Measurements from ENCODE around the gene SUPV3L1. TPM values are rescaled to one million over a fixed set of nuclear protein-coding genes. Genes with fewer than 3 reads are reported as not detected.
"Not testable (repeated sequence)": the region's sequence is repeated elsewhere in the genome, so short reads cannot be mapped to it uniquely, and the experiment has no call there.

SUPV3L1 gene
- 30.0 TPM for total RNA-seq
- long read RNA-seq, transcript SUPV3L1-201 (15 exons, 2,484 nt) = major isoform, 26 of 39 reads
- long read RNA-seq, partial matches to known transcripts = 4 of 39 reads
- long read RNA-seq, other reads (novel, unspliced or antisense) = 6 of 39 reads

GRCh38 chr10:69179743-69180524, at the start of gene SUPV3L1:
SUPV3L1 (plus strand) TSS chr10:69180234; CDS start chr10:69180292, 58 bp downstream.
- peak; percentile 95 for DNase-seq (ENCODE audit: low spot score)
- intact Hi-C loops (cut with DNase I) = loop anchor here (5.0 to 10.0 kb wide), 2 partner anchors 58 to 175 kb away; partner anchors contain the start of gene VPS26A

GRCh38 chr10:69130251-69130650, 49.8 kb upstream of the SUPV3L1 start:
- intact Hi-C loops (cut with DNase I) = no loop called here
- no peak for DNase-seq (ENCODE audit: low spot score)

- DNase-seq (ENCODE audit: low spot score) = no peak
- intact Hi-C loops (cut with DNase I) = no loop called here
Measured at GRCh38 chr10:69139961-69140360, 40.1 kb upstream of the SUPV3L1 start.

- DNase-seq (ENCODE audit: low spot score) = no peak
- intact Hi-C loops (cut with DNase I) = no loop called here
Measured at GRCh38 chr10:69141304-69141703, 38.7 kb upstream of the SUPV3L1 start.

- intact Hi-C loops (cut with DNase I); DNase-seq (ENCODE audit: low spot score): not testable (repeated sequence)
Measured at GRCh38 chr10:69142074-69142473, 38.0 kb upstream of the SUPV3L1 start.

GRCh38 chr10:69142983-69143382, 37.1 kb upstream of the SUPV3L1 start:
- intact Hi-C loops (cut with DNase I) = no loop called here
- no peak for DNase-seq (ENCODE audit: low spot score)

- intact Hi-C loops (cut with DNase I) = no loop called here
- no peak for DNase-seq (ENCODE audit: low spot score)
Measured at GRCh38 chr10:69145329-69145728, 34.7 kb upstream of the SUPV3L1 start.

GRCh38 chr10:69145864-69146263, 34.2 kb upstream of the SUPV3L1 start:
- intact Hi-C loops (cut with DNase I) = no loop called here

GRCh38 chr10:69146759-69147158, 33.3 kb upstream of the SUPV3L1 start:
- intact Hi-C loops (cut with DNase I) = no loop called here
- DNase-seq (ENCODE audit: low spot score) = no peak

More at GRCh38 chr10:69145864-69146263, 34.2 kb upstream of the SUPV3L1 start:
- DNase-seq (ENCODE audit: low spot score) = no peak

- DNase-seq (ENCODE audit: low spot score) = no peak
- intact Hi-C loops (cut with DNase I) = no loop called here
Measured at GRCh38 chr10:69151984-69152383, 28.1 kb upstream of the SUPV3L1 start.

GRCh38 chr10:69153227-69153626, 26.8 kb upstream of the SUPV3L1 start:
- intact Hi-C loops (cut with DNase I) = no loop called here
- DNase-seq (ENCODE audit: low spot score) = no peak

- intact Hi-C loops (cut with DNase I) = no loop called here
- DNase-seq (ENCODE audit: low spot score) = no peak
Measured at GRCh38 chr10:69160809-69161241, 19.2 kb upstream of the SUPV3L1 start.

- intact Hi-C loops (cut with DNase I) = no loop called here
- no peak for DNase-seq (ENCODE audit: low spot score)
Measured at GRCh38 chr10:69168493-69168892, 11.5 kb upstream of the SUPV3L1 start.

GRCh38 chr10:69172241-69172982, 7.6 kb upstream of the SUPV3L1 start:
- intact Hi-C loops (cut with DNase I) = no loop called here
- DNase-seq (ENCODE audit: low spot score) = no peak

- intact Hi-C loops (cut with DNase I) = loop anchor here (5.0 kb wide), 1 partner anchor 53 kb away; the partner anchor contains the start of gene VPS26A
- not testable (repeated sequence) for DNase-seq (ENCODE audit: low spot score)
Measured at GRCh38 chr10:69175326-69175725, 4.7 kb upstream of the SUPV3L1 start.

GRCh38 chr10:69176823-69177222, 3.2 kb upstream of the SUPV3L1 start:
- intact Hi-C loops (cut with DNase I) = loop anchor here (5.0 kb wide), 1 partner anchor 55 kb away; the partner anchor contains the start of gene VPS26A
- no peak for DNase-seq (ENCODE audit: low spot score)

GRCh38 chr10:69179089-69179742, 818 bp upstream of the SUPV3L1 start:
- intact Hi-C loops (cut with DNase I) = loop anchor here (5.0 kb wide), 1 partner anchor 57 kb away; the partner anchor contains the start of gene VPS26A
- DNase-seq (ENCODE audit: low spot score) = no peak

- intact Hi-C loops (cut with DNase I) = loop anchor here (10.0 kb wide), 1 partner anchor 176 kb away; no protein-coding TSS in a partner anchor
- no peak for DNase-seq (ENCODE audit: low spot score)
Measured at GRCh38 chr10:69180525-69181204, 631 bp downstream of the SUPV3L1 start.

GRCh38 chr10:69181433-69181832, 1.4 kb downstream of the SUPV3L1 start:
- intact Hi-C loops (cut with DNase I) = loop anchor here (10.0 kb wide), 1 partner anchor 177 kb away; no protein-coding TSS in a partner anchor
- DNase-seq (ENCODE audit: low spot score) = no peak
